ENCODE results near the gene REM2. TPM values are rescaled to one million over a fixed set of nuclear protein-coding genes. Genes with fewer than 3 reads are reported as not detected.

Gene REM2
- total RNA-seq, 4 donors from 2014 or later: 0.19 to 0.83 (median 0.32) TPM

GRCh38 chr14:22875748-22876319 is 7.2 kb upstream of the REM2 start:
- TF ChIP-seq CTCF (IDR thresholded peaks at IDR 0.05) (no peak), POLR2A (IDR thresholded peaks at IDR 0.05) (no peak)
- Histone ChIP-seq H3K9me3 (no peaks in the 10 kb centered on the region), H3K27me3 (no peaks in the 10 kb centered on the region), H3K27ac (no peak overlapping the region), H3K4me1 (peaks cover 8 to 40% (median 20%) of the 10 kb centered on the region in 3 donors), H3K4me3 (no peak overlapping the region), H3K36me3 (peaks cover 39 to 74% (median 58%) of the 10 kb centered on the region in 3 donors)
- DNase-seq: no peak
- WGBS, 2 donors: 93 to 96% methylated on average over 4 to 7 of the region's 20 CpGs
- intact Hi-C loops (cut with DNase I): no loop called here

- H3K27ac ChIP-seq: no peak overlapping the region
- no peaks in the 10 kb centered on the region for H3K9me3 ChIP-seq
- peaks cover 39 to 74% (median 58%) of the 10 kb centered on the region in 3 donors for H3K36me3 ChIP-seq
- no peaks in the 10 kb centered on the region for H3K27me3 ChIP-seq
- no peak for TF ChIP-seq CTCF (IDR thresholded peaks at IDR 0.05)
- no peak for TF ChIP-seq POLR2A (IDR thresholded peaks at IDR 0.05)
- no peak overlapping the region for H3K4me3 ChIP-seq
- WGBS, 2 donors: 92 to 94% methylated on average over 5 to 10 of the region's 22 CpGs
- intact Hi-C loops (cut with DNase I): no loop called here
- DNase-seq: no peak
- peaks cover 8 to 48% (median 19%) of the 10 kb centered on the region in 3 donors for H3K4me1 ChIP-seq
Measured at GRCh38 chr14:22877000-22877501, 6.0 kb upstream of the REM2 start.

GRCh38 chr14:22878271-22879246 is 4.5 kb upstream of the REM2 start:
- Histone ChIP-seq H3K9me3 (no peaks in the 10 kb centered on the region), H3K27ac (no peak overlapping the region), H3K36me3 (peaks cover 39 to 66% (median 53%) of the 10 kb centered on the region in 3 donors), H3K4me3 (no peak overlapping the region), H3K4me1 (peaks cover under 1 to 53% (median 13%) of the 10 kb centered on the region in 3 donors), H3K27me3 (no peaks in the 10 kb centered on the region)
- no peak for DNase-seq
- intact Hi-C loops (cut with DNase I): no loop called here
- WGBS, 2 donors: 77 to 79% methylated on average over 7 of the region's 8 CpGs
- TF ChIP-seq POLR2A (IDR thresholded peaks at IDR 0.05) (no peak), CTCF (IDR thresholded peaks at IDR 0.05) (no peak)

GRCh38 chr14:22882064-22882463 is 958 bp upstream of the REM2 start:
- no peak overlapping the region for H3K27ac ChIP-seq
- peaks cover 13 to 31% (median 20%) of the 10 kb centered on the region in 3 donors for H3K36me3 ChIP-seq
- DNase-seq: no peak
- 29 to 34% methylated on average over 7 of the region's 7 CpGs for WGBS, 2 donors
- intact Hi-C loops (cut with DNase I): no loop called here
- no peak overlapping the region for H3K4me3 ChIP-seq
- TF ChIP-seq CTCF (IDR thresholded peaks at IDR 0.05) (no peak), POLR2A (IDR thresholded peaks at IDR 0.05) (no peak)
- no peaks in the 10 kb centered on the region for H3K9me3 ChIP-seq
- peaks cover 5 to 40% (median 9%) of the 10 kb centered on the region in 3 donors for H3K4me1 ChIP-seq
- H3K27me3 ChIP-seq: no peaks in the 10 kb centered on the region

Data from esophagus squamous epithelium (tissue), 5 donors.